Mucosa of rectum (tissue), 2 donors: Measurements from ENCODE around the gene LHPP.
A peak's percentile ranks its signal among the peaks of the same experiment; 100 is the strongest.

Source experiments
- H3K27ac ChIP-seq, 2 donors: one replicate each; pipeline ENCODE4 v1.7.0; 2013; ENCODE audit warnings: inconsistent platforms in 2 of 2, low read depth in 2 of 2, low read length in 2 of 2
- H3K27me3 ChIP-seq, 2 donors: one replicate each; pipeline ENCODE4 v1.7.0; 2013; ENCODE audit warnings: low read length in 2 of 2; ENCODE audit not compliant: control insufficient read depth in 2 of 2, insufficient read depth in 2 of 2
- H3K36me3 ChIP-seq, 2 donors: one replicate each; pipeline ENCODE4 v1.7.0; 2013; ENCODE audit warnings: low read length in 2 of 2; ENCODE audit not compliant: control insufficient read depth in 2 of 2, insufficient read depth in 2 of 2
- H3K4me1 ChIP-seq, 2 donors: one replicate each; pipeline ENCODE4 v1.7.0; 2013; ENCODE audit warnings: low read length in 2 of 2, mild to moderate bottlenecking in 1 of 2; ENCODE audit not compliant: control insufficient read depth in 2 of 2, insufficient read depth in 2 of 2
- H3K4me3 ChIP-seq, 2 donors: one replicate each; pipeline ENCODE4 v1.7.0; 2013; ENCODE audit warnings: low read length in 2 of 2
- H3K9ac ChIP-seq, 2 donors: one replicate each; pipeline ENCODE4 v1.7.0; 2013; ENCODE audit warnings: low read length in 2 of 2, low read depth in 1 of 2, mild to moderate bottlenecking in 1 of 2
- H3K9me3 ChIP-seq, 2 donors: one replicate each; pipeline ENCODE4 v1.7.0; 2013; ENCODE audit warnings: low read length in 2 of 2; ENCODE audit not compliant: control insufficient read depth in 2 of 2
- donor health status: healthy.
- donor health status: Normal muscosa, but diverticular disease.

LHPP gene

DNA sequence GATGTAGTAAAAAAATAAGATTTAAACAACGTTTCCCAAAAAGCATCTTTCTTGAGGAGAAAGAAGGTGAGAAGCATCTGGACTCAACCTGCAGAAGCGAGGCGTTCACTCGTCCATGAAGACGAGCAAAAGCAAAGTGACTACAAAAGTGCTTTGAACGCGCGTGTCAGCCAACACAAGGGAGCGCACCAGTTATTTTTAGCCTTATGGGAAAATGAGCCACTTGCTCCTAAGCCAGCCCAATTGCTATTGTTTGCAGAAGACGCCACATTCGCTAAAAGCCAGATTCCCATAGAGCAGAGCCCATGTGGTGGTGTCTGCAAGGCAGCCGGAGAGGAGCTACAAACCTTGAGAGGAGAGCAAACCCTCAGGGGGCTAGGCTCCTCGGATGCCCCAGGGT lies 160.0 kb downstream of the LHPP start:
- no peaks in the 10 kb centered on the region for H3K9me3 ChIP-seq
- H3K9ac ChIP-seq = no peak overlapping the region
- peaks cover 14 to 24% of the 10 kb centered on the region in 2 donors for H3K4me1 ChIP-seq
- peaks cover 10 to 29% of the 10 kb centered on the region in 2 donors for H3K36me3 ChIP-seq
- H3K4me3 ChIP-seq = no peak overlapping the region
- no peaks in the 10 kb centered on the region for H3K27me3 ChIP-seq
- peak overlapping the region in 1 of 2 donors; percentile 9 for H3K27ac ChIP-seq

DNA sequence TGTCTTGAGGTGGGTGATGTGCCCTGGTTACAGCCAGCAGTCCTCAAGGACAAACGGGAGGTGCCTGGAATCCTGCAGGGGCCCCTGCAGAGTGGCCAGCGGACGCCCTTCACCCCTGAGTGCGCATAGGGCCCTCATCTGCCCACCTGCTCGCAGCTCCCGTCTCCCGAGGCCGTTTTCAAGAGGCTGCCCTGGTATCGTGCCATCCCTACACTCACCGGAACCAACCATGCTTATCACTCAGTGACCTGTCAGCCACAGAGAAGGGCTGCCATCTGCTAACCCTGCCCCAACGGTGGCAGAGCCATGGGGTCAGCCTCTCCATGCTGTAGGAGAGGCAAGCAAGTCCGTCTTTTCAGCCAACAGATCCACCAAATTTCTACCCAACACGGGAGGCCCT lies 160.5 kb downstream of the LHPP start:
- Histone ChIP-seq H3K36me3 (peaks cover 10 to 25% of the 10 kb centered on the region in 2 donors), H3K9me3 (no peaks in the 10 kb centered on the region), H3K9ac (no peak overlapping the region), H3K27me3 (no peaks in the 10 kb centered on the region), H3K4me3 (no peak overlapping the region), H3K27ac (no peak overlapping the region), H3K4me1 (peaks cover 18 to 29% of the 10 kb centered on the region in 2 donors)

DNA sequence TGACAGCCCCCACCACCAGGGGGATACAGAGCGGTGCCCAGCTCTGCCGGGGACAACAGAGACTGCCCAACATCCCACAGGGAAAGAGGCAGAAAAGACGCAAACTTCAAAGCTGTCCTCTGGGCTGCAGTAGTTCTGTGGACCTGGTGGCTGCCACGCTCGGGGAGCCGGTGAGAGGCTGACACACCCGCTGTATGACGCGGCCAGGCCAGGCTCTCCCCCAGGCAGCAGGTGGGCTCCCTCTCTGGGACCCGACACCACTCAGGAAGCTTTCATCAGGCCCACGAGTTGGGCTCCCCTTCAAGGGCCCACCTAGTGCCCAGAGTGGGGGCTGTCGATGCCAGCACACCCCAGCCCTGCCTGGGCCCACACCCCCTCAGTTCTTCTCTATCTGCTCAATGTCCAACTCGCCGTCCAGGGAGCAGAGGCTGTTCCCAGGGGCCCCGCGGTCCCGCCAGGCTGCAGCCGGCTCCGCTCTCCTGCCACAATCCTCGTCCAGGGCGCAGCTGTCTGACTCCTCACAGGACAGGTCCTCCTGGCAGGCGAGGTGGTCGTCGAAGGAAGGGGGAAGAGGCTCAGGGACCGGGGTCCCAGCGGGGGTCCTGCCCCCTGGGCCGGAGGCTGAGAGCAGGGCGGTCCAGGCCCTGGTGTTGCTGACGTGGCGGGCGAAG lies 161.4 kb downstream of the LHPP start:
- Histone ChIP-seq H3K9ac (no peak overlapping the region), H3K27ac (no peak overlapping the region), H3K4me3 (no peak overlapping the region), H3K9me3 (no peaks in the 10 kb centered on the region), H3K4me1 (peaks cover 26 to 37% of the 10 kb centered on the region in 2 donors), H3K36me3 (peaks cover 8 to 22% of the 10 kb centered on the region in 2 donors), H3K27me3 (no peaks in the 10 kb centered on the region)

DNA sequence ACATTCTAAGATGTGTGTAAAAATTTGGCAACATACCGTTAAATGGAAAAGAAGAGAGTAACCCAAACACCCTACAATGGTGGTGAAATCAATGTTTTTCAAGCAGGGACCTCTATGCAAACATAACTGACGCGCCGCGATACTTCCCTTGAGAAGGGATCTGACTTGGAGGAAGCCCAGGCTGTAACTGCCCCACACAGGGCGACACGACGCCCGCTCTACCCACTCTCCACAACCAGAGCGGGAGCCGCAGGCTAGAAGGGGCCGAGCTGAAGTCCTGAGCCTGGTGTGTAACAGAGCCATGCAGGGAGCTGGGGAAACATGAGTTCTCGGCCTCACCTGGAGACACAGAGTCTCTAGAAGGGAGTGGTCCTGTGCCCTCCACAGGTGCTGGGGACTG lies 162.4 kb downstream of the LHPP start:
- no peaks in the 10 kb centered on the region for H3K9me3 ChIP-seq
- no peak overlapping the region for H3K27ac ChIP-seq
- peaks cover 5 to 22% of the 10 kb centered on the region in 2 donors for H3K36me3 ChIP-seq
- H3K4me1 ChIP-seq = peaks cover 32 to 40% of the 10 kb centered on the region in 2 donors
- no peak overlapping the region for H3K4me3 ChIP-seq
- H3K27me3 ChIP-seq = no peaks in the 10 kb centered on the region
- H3K9ac ChIP-seq = no peak overlapping the region

DNA sequence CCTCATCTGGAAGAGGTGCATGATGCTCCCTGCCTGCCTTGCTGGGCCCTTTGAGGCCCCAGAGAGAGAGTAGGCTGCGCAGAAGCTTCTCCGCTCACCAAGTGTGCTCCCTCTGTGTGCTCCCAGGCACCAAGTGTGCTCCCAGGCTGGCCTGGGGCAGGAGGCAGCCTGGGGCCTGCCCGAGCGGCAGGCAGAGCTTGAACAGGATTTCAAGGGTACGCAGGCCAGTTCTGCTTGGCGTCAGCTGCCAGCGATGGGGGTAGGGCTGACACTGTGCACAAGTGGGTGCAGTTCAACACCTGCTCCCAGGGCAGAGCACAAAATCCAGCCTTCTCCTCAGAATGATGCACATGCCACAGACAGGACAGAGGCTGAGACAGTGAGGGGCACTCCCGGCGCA lies 162.8 kb downstream of the LHPP start:
- Histone ChIP-seq H3K4me1 (peaks cover 29 to 40% of the 10 kb centered on the region in 2 donors), H3K27me3 (no peaks in the 10 kb centered on the region), H3K27ac (no peak overlapping the region), H3K9ac (no peak overlapping the region), H3K4me3 (no peak overlapping the region), H3K9me3 (no peaks in the 10 kb centered on the region), H3K36me3 (peaks cover 5 to 22% of the 10 kb centered on the region in 2 donors)

DNA sequence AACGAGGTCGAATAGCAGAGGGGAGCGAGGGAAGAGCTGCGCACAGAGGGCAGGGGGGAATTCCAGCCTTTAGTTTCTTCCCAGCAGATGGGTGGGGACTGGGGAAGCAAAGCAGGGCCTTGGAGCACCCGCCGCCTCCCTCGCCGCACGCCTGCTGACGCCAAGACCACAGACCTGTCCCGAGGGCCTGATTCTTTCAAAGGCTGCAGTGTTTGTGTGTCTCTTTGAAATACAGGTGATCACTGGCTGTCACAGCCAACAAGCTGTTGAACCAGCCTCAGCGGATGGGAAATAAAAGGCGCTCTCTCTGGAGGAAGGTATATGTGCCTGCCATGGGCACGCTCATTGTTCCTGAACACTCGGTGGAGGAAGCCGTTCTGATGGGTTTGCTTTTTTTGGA lies 163.3 kb downstream of the LHPP start:
- Histone ChIP-seq H3K4me1 (peaks cover 26 to 39% of the 10 kb centered on the region in 2 donors), H3K27me3 (no peaks in the 10 kb centered on the region), H3K36me3 (peaks cover 5 to 22% of the 10 kb centered on the region in 2 donors), H3K9me3 (no peaks in the 10 kb centered on the region), H3K4me3 (no peak overlapping the region), H3K27ac (no peak overlapping the region), H3K9ac (no peak overlapping the region)

DNA sequence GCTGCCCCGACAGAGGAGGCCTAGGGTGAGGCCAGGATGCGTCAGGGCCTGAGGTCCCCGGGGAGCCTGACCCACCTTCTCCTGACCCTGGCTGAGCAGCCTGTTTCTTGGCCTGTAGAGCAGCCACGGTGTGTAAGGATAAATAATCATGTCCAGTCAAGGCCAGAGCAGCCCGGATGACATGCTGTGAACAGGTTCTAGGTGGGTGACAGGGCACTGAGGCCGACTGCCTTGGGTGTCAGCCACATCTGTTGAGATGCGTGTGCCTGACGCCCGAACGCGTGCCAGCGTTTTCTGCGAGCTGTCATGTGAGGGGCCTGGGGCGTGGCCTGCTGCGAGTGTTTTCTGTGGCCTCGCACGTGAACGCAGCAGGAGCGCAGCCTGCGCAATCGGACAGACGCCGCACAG lies 164.2 kb downstream of the LHPP start:
- Histone ChIP-seq H3K4me3 (no peak overlapping the region), H3K9me3 (no peaks in the 10 kb centered on the region), H3K4me1 (peaks cover 26 to 38% of the 10 kb centered on the region in 2 donors), H3K27ac (no peak overlapping the region), H3K27me3 (no peaks in the 10 kb centered on the region), H3K9ac (no peak overlapping the region), H3K36me3 (peaks cover 5 to 22% of the 10 kb centered on the region in 2 donors)

DNA sequence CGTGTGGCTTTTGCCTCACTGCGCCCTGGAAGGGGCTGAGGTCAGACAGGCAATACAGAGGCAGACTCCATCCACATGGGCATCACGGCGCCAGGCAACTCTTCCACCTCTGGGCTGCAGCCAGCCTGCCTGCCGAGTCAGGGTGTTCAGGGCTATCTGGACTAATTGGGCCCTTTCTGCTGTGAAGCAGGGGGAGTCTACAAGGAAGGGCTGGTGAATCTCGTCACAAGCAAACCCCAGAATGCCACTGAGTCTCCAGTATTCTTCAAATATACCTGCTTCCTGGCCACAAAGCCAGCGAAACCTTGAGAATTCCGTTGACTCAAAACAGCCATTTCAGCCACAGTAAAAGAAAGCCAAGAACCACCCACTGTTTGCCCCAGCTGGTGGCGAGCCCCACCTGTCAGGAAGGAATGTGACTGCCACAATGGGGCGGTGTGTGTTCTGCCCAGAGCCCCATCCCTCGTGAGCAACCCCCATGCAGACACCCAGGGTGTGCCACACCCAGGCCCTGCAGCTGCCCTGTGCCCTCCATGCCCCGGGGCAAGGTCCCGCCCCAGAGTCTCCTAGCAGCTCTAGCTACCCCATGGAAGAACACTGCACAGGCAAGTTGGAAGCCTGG lies 165.2 kb downstream of the LHPP start:
- Histone ChIP-seq H3K9me3 (no peaks in the 10 kb centered on the region), H3K27me3 (no peaks in the 10 kb centered on the region), H3K9ac (peak overlapping the region in 1 of 2 donors; percentile 17), H3K4me1 (peaks cover 26 to 38% of the 10 kb centered on the region in 2 donors), H3K27ac (peak overlapping the region; percentile 45 to 55), H3K36me3 (peaks cover 4 to 22% of the 10 kb centered on the region in 2 donors), H3K4me3 (no peak overlapping the region)

DNA sequence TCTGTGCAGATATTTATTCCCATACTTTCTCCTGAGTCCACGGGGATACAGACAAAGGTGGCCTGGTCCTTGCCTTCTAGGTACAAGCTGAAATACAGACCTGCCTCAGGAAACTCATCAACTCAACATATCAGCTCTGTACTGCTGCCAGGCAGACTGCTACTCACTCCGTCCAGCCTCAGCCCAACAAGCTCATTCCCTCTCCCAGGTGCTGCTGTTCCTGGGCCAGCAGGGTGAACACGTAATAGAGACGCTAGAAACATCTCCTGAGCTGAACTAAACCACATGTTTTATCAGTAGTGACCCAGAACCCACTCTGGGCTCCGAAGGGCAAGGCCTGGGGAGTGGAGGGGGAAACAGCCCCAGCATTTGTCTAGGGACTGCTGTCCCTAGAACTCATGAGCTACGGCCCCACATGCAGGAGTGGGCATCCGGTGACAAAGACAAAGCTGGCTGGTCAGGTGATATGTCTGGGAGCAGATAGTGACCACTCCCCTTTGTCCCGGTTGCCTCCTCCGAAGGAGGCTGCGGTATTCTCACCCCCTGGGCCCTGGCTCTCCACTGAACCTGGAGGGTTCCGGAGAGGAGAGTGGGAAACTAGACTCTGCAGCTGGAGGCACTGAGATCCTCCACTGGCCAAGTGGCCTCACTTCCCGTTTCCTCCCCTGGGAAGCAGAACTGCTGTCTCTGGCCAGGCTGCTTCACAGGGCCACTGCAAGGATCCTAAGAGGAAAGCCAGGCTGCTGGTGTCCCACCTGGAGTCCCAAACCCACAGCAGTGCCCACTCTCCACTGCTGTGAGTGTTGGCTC lies 166.4 kb downstream of the LHPP start:
- Histone ChIP-seq H3K36me3 (peaks cover 3 to 12% of the 10 kb centered on the region in 2 donors), H3K4me1 (peaks cover 26 to 40% of the 10 kb centered on the region in 2 donors), H3K9ac (peak overlapping the region in 1 of 2 donors; percentile 26)

DNA sequence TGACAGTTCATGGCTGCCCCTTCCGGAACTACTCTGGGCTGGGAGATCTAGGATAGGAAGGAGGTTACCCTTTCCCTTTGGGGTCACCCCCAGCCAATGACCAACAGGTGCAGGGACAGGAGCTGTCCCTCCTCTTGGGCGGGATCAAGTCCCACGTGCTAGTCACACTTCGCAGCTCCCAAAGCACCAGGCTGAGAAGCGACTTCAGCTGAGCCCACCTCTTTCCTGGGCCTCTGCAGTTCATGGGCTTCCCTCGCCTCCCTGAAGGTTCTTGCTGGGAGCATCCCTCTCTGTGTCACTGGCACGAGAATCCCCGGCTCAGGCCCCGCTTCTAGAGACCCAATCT lies 167.0 kb downstream of the LHPP start:
- peaks cover 3 to 10% of the 10 kb centered on the region in 2 donors for H3K36me3 ChIP-seq
- peaks cover 26 to 40% of the 10 kb centered on the region in 2 donors for H3K4me1 ChIP-seq
- H3K27me3 ChIP-seq = no peaks in the 10 kb centered on the region
- H3K27ac ChIP-seq = peak overlapping the region in 1 of 2 donors; percentile 38
- H3K4me3 ChIP-seq = no peak overlapping the region
- no peaks in the 10 kb centered on the region for H3K9me3 ChIP-seq
- no peak overlapping the region for H3K9ac ChIP-seq

More for the DNA sequence above, 166.4 kb downstream of the LHPP start:
- Histone ChIP-seq H3K9me3 (no peaks in the 10 kb centered on the region), H3K27me3 (no peaks in the 10 kb centered on the region), H3K27ac (peak overlapping the region; percentile 38 to 41), H3K4me3 (no peak overlapping the region)
